Cardiac muscle cell (in vitro differentiated cells and primary cell): ENCODE results near the gene PRKG1. TPM values are rescaled to one million over a fixed set of nuclear protein-coding genes. Genes with fewer than 3 reads are reported as not detected.

ENCODE experiments used
- DNase-seq, 2 donors: peaks; one replicate each; pipeline versions ENCODE4 v3.0.0 to v3.0.0-alpha.2; 2010 to 2017; ENCODE audit warnings: low read depth in 1 of 2, low spot score in 1 of 2
- H3K27ac ChIP-seq: fragments of 200-600 bp; sonication (generic); 2 replicates; pipeline ENCODE4 v1.5.1; 2016
- H3K27me3 ChIP-seq: fragments of 200-600 bp; sonication (generic); 2 replicates; pipeline ENCODE4 v1.6.0; 2016; ENCODE audit warnings: control low read depth
- H3K36me3 ChIP-seq: fragments of 200-600 bp; sonication (generic); 2 replicates; pipeline ENCODE4 v1.5.1; 2016; ENCODE audit warnings: control low read depth
- H3K4me1 ChIP-seq: fragments of 200-600 bp; sonication (generic); 2 replicates; pipeline ENCODE4 v1.8.1; 2017; ENCODE audit warnings: low read depth, mild to moderate bottlenecking, mixed run types
- H3K4me3 ChIP-seq: fragments of 200-600 bp; sonication (generic); 2 replicates; pipeline ENCODE4 v1.5.1; 2016; ENCODE audit warnings: mild to moderate bottlenecking
- H3K9me3 ChIP-seq: fragments of 200-600 bp; sonication (generic); 2 replicates; pipeline ENCODE4 v1.5.1; 2017; ENCODE audit warnings: low read depth, mild to moderate bottlenecking, control low read depth
- CTCF ChIP-seq: IDR thresholded peaks from 2 replicates; pipeline ENCODE4 v1.5.1; 2012; ENCODE audit warnings: low read depth, mild to moderate bottlenecking, low read length
- polyA plus RNA-seq: library from polyadenylated mRNA; unstranded; fragments of >200 nt; fragmentation: Nextera tagmentation; extraction: Ambion mirVana; gene quantifications from 2 replicates; pipeline ENCODE4 v1.2.1, GENCODE V29; 2016
- total RNA-seq: library from RNA; depleted of rRNA; stranded (reverse); fragments of >200 nt; gene quantifications from 2 replicates; pipeline ENCODE4 v1.2.3, GENCODE V29; 2016

Gene PRKG1
- total and polyA plus RNA-seq, 2 experiments from 2014 or later = 2.9 to 13.3 TPM

GRCh38 chr10:51312817-51313216 lies 238.5 kb downstream of the PRKG1 start:
- H3K4me1 ChIP-seq = no peaks in the 10 kb centered on the region
- H3K27me3 ChIP-seq = no peaks in the 10 kb centered on the region
- no peak overlapping the region for H3K4me3 ChIP-seq
- no peak for DNase-seq
- no peak for TF ChIP-seq CTCF
- H3K36me3 ChIP-seq = no peaks in the 10 kb centered on the region
- H3K9me3 ChIP-seq = no peaks in the 10 kb centered on the region
- H3K27ac ChIP-seq = no peak overlapping the region

GRCh38 chr10:51313251-51313650 lies 239.0 kb downstream of the PRKG1 start:
- Histone ChIP-seq H3K4me1 (no peaks in the 10 kb centered on the region), H3K36me3 (no peaks in the 10 kb centered on the region), H3K27ac (no peak overlapping the region), H3K9me3 (no peaks in the 10 kb centered on the region), H3K27me3 (no peaks in the 10 kb centered on the region), H3K4me3 (no peak overlapping the region)
- no peak for TF ChIP-seq CTCF
- no peak for DNase-seq

GRCh38 chr10:51313773-51314478 lies 239.6 kb downstream of the PRKG1 start:
- no peaks in the 10 kb centered on the region for H3K36me3 ChIP-seq

GRCh38 chr10:51314481-51314880 lies 240.2 kb downstream of the PRKG1 start:
- no peak overlapping the region for H3K27ac ChIP-seq
- H3K4me1 ChIP-seq = no peaks in the 10 kb centered on the region
- H3K36me3 ChIP-seq = no peaks in the 10 kb centered on the region
- no peaks in the 10 kb centered on the region for H3K27me3 ChIP-seq
- DNase-seq = no peak
- TF ChIP-seq CTCF = no peak
- no peaks in the 10 kb centered on the region for H3K9me3 ChIP-seq
- no peak overlapping the region for H3K4me3 ChIP-seq

More at GRCh38 chr10:51313773-51314478, 239.6 kb downstream of the PRKG1 start:
- no peaks in the 10 kb centered on the region for H3K27me3 ChIP-seq
- no peak overlapping the region for H3K27ac ChIP-seq
- no peak for DNase-seq
- no peak overlapping the region for H3K4me3 ChIP-seq
- no peaks in the 10 kb centered on the region for H3K9me3 ChIP-seq
- no peak for TF ChIP-seq CTCF
- no peaks in the 10 kb centered on the region for H3K4me1 ChIP-seq

GRCh38 chr10:51318399-51319172 lies 244.3 kb downstream of the PRKG1 start:
- Histone ChIP-seq H3K36me3 (no peaks in the 10 kb centered on the region), H3K27ac (no peak overlapping the region), H3K4me3 (no peak overlapping the region), H3K27me3 (no peaks in the 10 kb centered on the region), H3K9me3 (no peaks in the 10 kb centered on the region), H3K4me1 (no peaks in the 10 kb centered on the region)
- DNase-seq = no peak
- no peak for TF ChIP-seq CTCF
